Measurements from ENCODE around the gene RALGAPB. TPM values are rescaled to one million over a fixed set of nuclear protein-coding genes. Genes with fewer than 3 reads are reported as not detected.
"Not testable (repeated sequence)": the region's sequence is repeated elsewhere in the genome, so short reads cannot be mapped to it uniquely, and the experiment has no call there.

The RALGAPB gene
- total and polyA plus RNA-seq, 10 donors = 6.8 to 62.5 (median 44.1) TPM

GRCh38 chr20:38434301-38434741 lies 38.3 kb upstream of the RALGAPB start:
- peaks cover 18 to 53% (median 31%) of the 10 kb centered on the region in 6 donors for H3K4me1 ChIP-seq
- peak overlapping the region; percentile 72 to 90 (median 86) for H3K27ac ChIP-seq
- intact Hi-C loops (cut with DNase I; ENCODE audit: low total_unique reads) = no loop called here
- H3K36me3 ChIP-seq = peaks cover 0 to 48% (median 47%) of the 10 kb centered on the region in 6 donors
- WGBS, 5 donors = 0 to 3% (median 3%) methylated on average over 5 to 16 of the region's 16 CpGs
- peak overlapping the region; percentile 40 to 94 (median 74) for H3K4me3 ChIP-seq
- TF ChIP-seq POLR2A (IDR thresholded peaks at IDR 0.05) = no peak
- TF ChIP-seq POLR2AphosphoS5 (IDR thresholded peaks at IDR 0.05) = no peak
- TF ChIP-seq CTCF (IDR thresholded peaks at IDR 0.05 in 8 of 11, conservative IDR thresholded peaks at IDR 0.05 in 3 of 11) = no peak
- peak; percentile 80 for DNase-seq
- H3K9me3 ChIP-seq = no peaks in the 10 kb centered on the region
- no peaks in the 10 kb centered on the region for H3K27me3 ChIP-seq (replicated peaks in 1 of 7)

GRCh38 chr20:38434770-38435554 lies 37.7 kb upstream of the RALGAPB start, which contains the start of gene SNHG17:
Gene SNHG17, minus strand, starts transcription at chr20:38435328.
- 0 to 1% (median 0%) methylated on average over 51 to 65 of the region's 65 CpGs for WGBS, 5 donors

GRCh38 chr20:38435555-38435939 lies 37.1 kb upstream of the RALGAPB start:
- peak overlapping the region in 3 of 8 donors; percentile 71 to 94 (median 75) for H3K4me3 ChIP-seq
- no peak for DNase-seq
- intact Hi-C loops (cut with DNase I; ENCODE audit: low total_unique reads) = no loop called here
- peaks cover 0 to 36% (median 34%) of the 10 kb centered on the region in 6 donors for H3K36me3 ChIP-seq
- H3K4me1 ChIP-seq = peaks cover 18 to 43% (median 29%) of the 10 kb centered on the region in 6 donors
- no peaks in the 10 kb centered on the region for H3K9me3 ChIP-seq
- H3K27me3 ChIP-seq (replicated peaks in 1 of 7) = no peaks in the 10 kb centered on the region
- peak in 4 of 11 experiments; percentile 7 to 53 (median 45) for TF ChIP-seq CTCF (IDR thresholded peaks at IDR 0.05 in 8 of 11, conservative IDR thresholded peaks at IDR 0.05 in 3 of 11)
- no peak for TF ChIP-seq POLR2A (IDR thresholded peaks at IDR 0.05)
- 69 to 82% (median 80%) methylated on average over 6 of the region's 6 CpGs for WGBS, 5 donors
- H3K27ac ChIP-seq = peak overlapping the region in 3 of 8 donors; percentile 87 to 89 (median 87)

More at GRCh38 chr20:38434770-38435554, 37.7 kb upstream of the RALGAPB start, which contains the start of gene SNHG17:
- H3K27me3 ChIP-seq (replicated peaks in 1 of 7) = no peaks in the 10 kb centered on the region
- H3K4me3 ChIP-seq = peak within 1 kb of the TSS; percentile 40 to 94 (median 74)
- intact Hi-C loops (cut with DNase I; ENCODE audit: low total_unique reads) = no loop called here
- peak; percentile 97 for DNase-seq
- peak within 1 kb of the TSS; percentile 72 to 90 (median 86) for H3K27ac ChIP-seq
- TF ChIP-seq POLR2AphosphoS5 (IDR thresholded peaks at IDR 0.05) (peak; percentile 96 to 98 (median 97)), CTCF (IDR thresholded peaks at IDR 0.05 in 8 of 11, conservative IDR thresholded peaks at IDR 0.05 in 3 of 11) (peak; percentile 97 to 100 (median 99)), POLR2A (IDR thresholded peaks at IDR 0.05) (peak; percentile 31 to 60 (median 41))
- H3K9me3 ChIP-seq = no peaks in the 10 kb centered on the region
- H3K36me3 ChIP-seq = peaks cover 0 to 42% (median 40%) of the 10 kb centered on the region in 6 donors
- H3K4me1 ChIP-seq = peaks cover 18 to 47% (median 29%) of the 10 kb centered on the region in 6 donors

GRCh38 chr20:38437796-38438195 lies 34.8 kb upstream of the RALGAPB start:
- Histone ChIP-seq H3K4me1 (peaks cover 13 to 23% (median 20%) of the 10 kb centered on the region in 6 donors), H3K27ac (no peak overlapping the region), H3K4me3 (no peak overlapping the region), H3K27me3 (replicated peaks in 1 of 7) (no peaks in the 10 kb centered on the region), H3K36me3 (peaks cover 0 to 14% (median 12%) of the 10 kb centered on the region in 6 donors), H3K9me3 (no peaks in the 10 kb centered on the region)
- WGBS, 5 donors = 82 to 91% (median 86%) methylated on average over 6 of the region's 6 CpGs
- DNase-seq = no peak
- intact Hi-C loops (cut with DNase I; ENCODE audit: low total_unique reads) = no loop called here
- TF ChIP-seq POLR2A (IDR thresholded peaks at IDR 0.05) = no peak
- no peak for TF ChIP-seq POLR2AphosphoS5 (IDR thresholded peaks at IDR 0.05)
- TF ChIP-seq CTCF (IDR thresholded peaks at IDR 0.05 in 8 of 11, conservative IDR thresholded peaks at IDR 0.05 in 3 of 11) = no peak

GRCh38 chr20:38441110-38441509 lies 31.5 kb upstream of the RALGAPB start:
- H3K9me3 ChIP-seq; H3K4me1 ChIP-seq; H3K4me3 ChIP-seq; H3K27me3 ChIP-seq (replicated peaks in 1 of 7); H3K27ac ChIP-seq; H3K36me3 ChIP-seq; DNase-seq; intact Hi-C loops (cut with DNase I; ENCODE audit: low total_unique reads): not testable (repeated sequence)
- WGBS, 5 donors = 89 to 98% (median 94%) methylated on average over 8 of the region's 8 CpGs

All from spleen (tissue), 11 donors.